GM18517 (cell line): Measurements from ENCODE around the gene KLK7.
"Not testable (repeated sequence)": the region's sequence is repeated elsewhere in the genome, so short reads cannot be mapped to it uniquely, and the experiment has no call there.

Experiments
- ATAC-seq: cut with Tn5 transposase; IDR thresholded peaks from one replicate; pipeline ENCODE4 v1.9.1; 2021; ENCODE audit warnings: mild to moderate bottlenecking, moderate library complexity; ENCODE audit not compliant: unreplicated experiment

The KLK7 gene

GRCh38 chr19:51012661-51013190 lies 29.0 kb upstream of the KLK7 start:
- ATAC-seq = no peak

- ATAC-seq = no peak
These were observed 26.5 kb upstream of the KLK7 start for GRCh38 chr19:51010066-51010795.

- ATAC-seq = no peak
These were observed 25.6 kb upstream of the KLK7 start for GRCh38 chr19:51009061-51009891.

- no peak for ATAC-seq
These were observed 23.8 kb upstream of the KLK7 start for GRCh38 chr19:51007488-51007887.

- no peak for ATAC-seq
These were observed 22.7 kb upstream of the KLK7 start for GRCh38 chr19:51006406-51006805.

GRCh38 chr19:51005248-51005647 lies 21.5 kb upstream of the KLK7 start:
- ATAC-seq = no peak

- no peak for ATAC-seq
These were observed 19.6 kb upstream of the KLK7 start for GRCh38 chr19:51003316-51003715.

GRCh38 chr19:51002542-51003311 lies 19.0 kb upstream of the KLK7 start:
- ATAC-seq = no peak

- no peak for ATAC-seq
These were observed 18.4 kb upstream of the KLK7 start for GRCh38 chr19:51002089-51002532.

- no peak for ATAC-seq
These were observed 17.8 kb upstream of the KLK7 start, which contains the start of gene KLK8 for GRCh38 chr19:51001515-51001914. Gene KLK8 (minus strand): TSS chr19:51001604. CDS start chr19:51001167, 437 bp downstream.

- no peak for ATAC-seq
These were observed 17.3 kb upstream of the KLK7 start for GRCh38 chr19:51000981-51001380.

GRCh38 chr19:51000426-51000825 lies 16.7 kb upstream of the KLK7 start:
- ATAC-seq = no peak

- ATAC-seq = no peak
These were observed 15.0 kb upstream of the KLK7 start for GRCh38 chr19:50998686-50999085.

- ATAC-seq = no peak
These were observed 14.3 kb upstream of the KLK7 start for GRCh38 chr19:50998061-50998460.

- no peak for ATAC-seq
These were observed 10.4 kb upstream of the KLK7 start for GRCh38 chr19:50994129-50994528.

- no peak for ATAC-seq
These were observed 8.9 kb upstream of the KLK7 start for GRCh38 chr19:50992666-50993035.

- ATAC-seq = not testable (repeated sequence)
These were observed 699 bp upstream of the KLK7 start for GRCh38 chr19:50984416-50984815.

GRCh38 chr19:50982186-50982585 lies 1.5 kb downstream of the KLK7 start:
- ATAC-seq = no peak

GRCh38 chr19:50981587-50982146 lies 2.0 kb downstream of the KLK7 start:
- no peak for ATAC-seq

- ATAC-seq = no peak
These were observed 3.5 kb downstream of the KLK7 start for GRCh38 chr19:50980208-50980607.

- ATAC-seq = no peak
These were observed 4.0 kb downstream of the KLK7 start for GRCh38 chr19:50979758-50980157.
